ENCODE data around the gene MCF2L. TPM values are rescaled to one million over a fixed set of nuclear protein-coding genes. Genes with fewer than 3 reads are reported as not detected.

Gene MCF2L
- total RNA-seq, 2 donors from 2014 or later: 37.4 to 74.8 TPM

DNA sequence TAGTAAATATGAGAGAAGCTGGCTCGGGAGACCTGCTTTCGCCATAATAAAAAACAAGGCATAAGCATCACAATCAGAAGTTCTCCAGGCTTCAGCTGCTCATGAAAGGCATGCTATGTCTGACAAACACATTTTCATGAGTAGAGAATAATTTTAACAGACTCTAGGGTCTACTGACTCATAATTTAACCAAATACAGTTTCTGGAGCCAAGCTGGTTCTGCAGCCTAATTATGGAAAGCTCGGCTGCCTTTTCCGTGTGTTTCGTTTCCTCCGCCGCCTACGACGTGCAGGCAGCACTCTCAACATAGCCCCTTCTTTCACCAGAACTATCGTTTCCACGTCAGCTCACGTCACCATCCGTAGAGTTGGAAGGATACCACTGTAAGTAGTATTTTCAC, 5.7 kb downstream of the MCF2L start:
- no peak for TF ChIP-seq POLR2A (IDR thresholded peaks at IDR 0.05)
- TF ChIP-seq, protein P1, sequence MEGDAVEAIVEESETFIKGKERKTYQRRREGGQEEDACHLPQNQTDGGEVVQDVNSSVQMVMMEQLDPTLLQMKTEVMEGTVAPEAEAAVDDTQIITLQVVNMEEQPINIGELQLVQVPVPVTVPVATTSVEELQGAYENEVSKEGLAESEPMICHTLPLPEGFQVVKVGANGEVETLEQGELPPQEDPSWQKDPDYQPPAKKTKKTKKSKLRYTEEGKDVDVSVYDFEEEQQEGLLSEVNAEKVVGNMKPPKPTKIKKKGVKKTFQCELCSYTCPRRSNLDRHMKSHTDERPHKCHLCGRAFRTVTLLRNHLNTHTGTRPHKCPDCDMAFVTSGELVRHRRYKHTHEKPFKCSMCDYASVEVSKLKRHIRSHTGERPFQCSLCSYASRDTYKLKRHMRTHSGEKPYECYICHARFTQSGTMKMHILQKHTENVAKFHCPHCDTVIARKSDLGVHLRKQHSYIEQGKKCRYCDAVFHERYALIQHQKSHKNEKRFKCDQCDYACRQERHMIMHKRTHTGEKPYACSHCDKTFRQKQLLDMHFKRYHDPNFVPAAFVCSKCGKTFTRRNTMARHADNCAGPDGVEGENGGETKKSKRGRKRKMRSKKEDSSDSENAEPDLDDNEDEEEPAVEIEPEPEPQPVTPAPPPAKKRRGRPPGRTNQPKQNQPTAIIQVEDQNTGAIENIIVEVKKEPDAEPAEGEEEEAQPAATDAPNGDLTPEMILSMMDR (IDR thresholded peaks at IDR 0.05): no peak
- Histone ChIP-seq H3K9me3 (no peaks in the 10 kb centered on the region), H3K27me3 (no peaks in the 10 kb centered on the region), H3K4me1 (peaks cover 8% of the 10 kb centered on the region), H3K4me3 (no peak overlapping the region), H3K36me3 (replicated peaks in 1 of 2; ENCODE audit: insufficient read depth in 1 of 2, low read depth in 2 of 2) (no peaks in the 10 kb centered on the region), H3K27ac (no peak overlapping the region)
- WGBS, 2 donors: 87 to 93% methylated on average over 13 of the region's 13 CpGs
- intact Hi-C loops (cut with DNase I): no loop called here
- ATAC-seq: no peak
- no peak for DNase-seq

DNA sequence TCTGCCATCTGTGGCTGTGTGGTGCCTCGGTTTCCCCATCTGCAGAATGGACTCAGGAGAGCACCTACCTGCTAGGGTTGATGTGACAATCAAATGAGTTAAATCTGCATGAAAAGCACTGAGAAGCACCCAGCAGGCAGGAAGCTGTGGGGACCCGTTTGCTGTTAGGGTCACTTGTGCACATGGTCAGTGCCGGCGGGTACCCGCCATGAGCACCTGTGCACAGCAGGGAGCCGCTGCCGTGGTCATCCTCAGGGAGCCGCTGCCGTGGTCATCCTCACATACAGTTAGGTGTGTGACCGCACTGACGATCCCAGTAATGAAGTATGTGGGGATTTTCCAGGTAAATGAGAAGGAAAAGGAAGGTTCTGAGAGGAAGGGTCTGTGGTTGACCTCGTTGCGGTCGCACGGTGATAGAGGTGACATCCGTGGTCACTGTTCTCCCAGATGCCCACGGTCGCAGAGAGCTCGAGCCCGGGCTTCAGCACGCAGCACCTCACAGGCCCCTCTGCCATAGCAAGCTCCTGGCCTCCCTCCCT, 6.5 kb downstream of the MCF2L start:
- WGBS, 2 donors: 84 to 92% methylated on average over 19 to 21 of the region's 21 CpGs
- Histone ChIP-seq H3K4me1 (no peaks in the 10 kb centered on the region), H3K36me3 (replicated peaks in 1 of 2; ENCODE audit: insufficient read depth in 1 of 2, low read depth in 2 of 2) (no peaks in the 10 kb centered on the region), H3K27ac (no peak overlapping the region), H3K9me3 (no peaks in the 10 kb centered on the region), H3K4me3 (no peak overlapping the region), H3K27me3 (no peaks in the 10 kb centered on the region)
- no peak for TF ChIP-seq POLR2A (IDR thresholded peaks at IDR 0.05)
- TF ChIP-seq, protein P1 (IDR thresholded peaks at IDR 0.05): no peak
- DNase-seq (no peak), ATAC-seq (no peak)
- intact Hi-C loops (cut with DNase I): no loop called here

DNA sequence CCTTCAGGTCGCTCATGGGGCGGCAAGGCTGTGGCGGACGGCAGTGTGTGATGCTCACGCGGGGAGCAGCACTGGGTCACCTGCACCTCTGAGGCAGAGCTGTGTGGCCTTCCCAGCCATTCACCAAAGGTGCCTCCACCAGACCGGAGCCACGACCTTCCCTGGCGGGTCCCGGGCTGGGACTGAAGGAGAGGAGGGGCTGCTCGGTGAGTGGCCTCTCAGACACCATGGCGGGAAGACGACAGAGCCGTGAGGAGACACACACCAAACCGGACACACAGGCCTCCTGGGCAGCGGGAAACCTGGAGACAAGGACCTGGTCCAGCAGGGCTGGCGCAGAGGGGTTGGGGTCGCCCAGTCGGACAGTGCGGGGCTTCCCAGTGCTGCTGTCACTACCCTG, 7.5 kb downstream of the MCF2L start:
- 88 to 98% methylated on average over 8 to 20 of the region's 20 CpGs for WGBS, 2 donors

DNA sequence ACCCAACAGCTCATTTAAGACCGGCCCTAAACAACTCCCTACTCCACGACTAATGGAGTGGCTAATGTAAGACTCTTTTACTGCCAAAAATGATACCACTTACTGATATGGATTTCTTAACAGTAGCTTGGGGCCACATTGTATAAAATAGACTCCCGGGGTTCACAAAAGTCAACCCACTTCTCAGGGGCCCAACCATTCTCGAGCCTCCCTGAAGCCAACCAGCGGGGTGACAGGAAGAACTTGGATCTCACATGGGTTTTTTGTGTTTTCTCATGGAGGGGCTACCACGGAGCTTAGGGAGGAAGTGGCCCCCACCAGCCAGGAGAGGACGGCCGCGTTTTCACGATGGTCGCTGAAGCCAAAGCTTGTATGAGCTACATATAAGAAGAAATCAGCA, 8.1 kb downstream of the MCF2L start:
- no peaks in the 10 kb centered on the region for H3K27me3 ChIP-seq
- no peaks in the 10 kb centered on the region for H3K36me3 ChIP-seq (replicated peaks in 1 of 2; ENCODE audit: insufficient read depth in 1 of 2, low read depth in 2 of 2)
- ATAC-seq: no peak
- H3K4me1 ChIP-seq: no peaks in the 10 kb centered on the region
- peak overlapping the region in 1 of 4 donors; percentile 8 for H3K27ac ChIP-seq
- no peak for DNase-seq
- TF ChIP-seq, protein P1 (IDR thresholded peaks at IDR 0.05): no peak
- TF ChIP-seq POLR2A (IDR thresholded peaks at IDR 0.05): no peak
- WGBS, 2 donors: 79 to 81% methylated on average over 11 of the region's 11 CpGs
- no peak overlapping the region for H3K4me3 ChIP-seq
- no peaks in the 10 kb centered on the region for H3K9me3 ChIP-seq
- intact Hi-C loops (cut with DNase I): no loop called here

More for the DNA sequence above, 7.5 kb downstream of the MCF2L start:
- intact Hi-C loops (cut with DNase I): no loop called here
- no peak overlapping the region for H3K27ac ChIP-seq
- no peak for DNase-seq
- H3K27me3 ChIP-seq: no peaks in the 10 kb centered on the region
- H3K9me3 ChIP-seq: no peaks in the 10 kb centered on the region
- no peaks in the 10 kb centered on the region for H3K36me3 ChIP-seq (replicated peaks in 1 of 2; ENCODE audit: insufficient read depth in 1 of 2, low read depth in 2 of 2)
- TF ChIP-seq POLR2A (IDR thresholded peaks at IDR 0.05): no peak
- TF ChIP-seq, protein P1 (IDR thresholded peaks at IDR 0.05): no peak
- no peak overlapping the region for H3K4me3 ChIP-seq
- no peaks in the 10 kb centered on the region for H3K4me1 ChIP-seq
- no peak for ATAC-seq

DNA sequence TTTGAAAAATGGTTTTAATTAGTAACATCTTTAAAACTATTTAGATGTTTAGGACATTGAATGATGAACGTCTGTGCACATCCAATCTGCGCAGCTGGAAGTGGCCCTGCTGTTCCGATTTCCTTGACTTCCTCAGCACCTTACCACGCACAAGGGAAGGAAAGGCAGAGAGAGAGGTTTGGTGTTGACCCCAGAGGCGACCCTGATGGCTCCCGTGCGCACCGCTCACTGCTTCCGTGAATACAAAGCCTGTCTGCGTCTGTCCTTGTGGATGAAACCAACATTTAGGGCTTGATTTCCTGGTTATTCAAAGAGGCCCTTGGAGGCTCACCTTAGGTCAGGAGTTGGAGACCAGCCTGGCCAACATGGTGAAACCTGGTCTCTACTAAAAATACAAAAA, 8.5 kb downstream of the MCF2L start:
- Histone ChIP-seq H3K4me1 (no peaks in the 10 kb centered on the region), H3K9me3 (no peaks in the 10 kb centered on the region), H3K27ac (peak overlapping the region in 2 of 4 donors; percentile 16 to 36), H3K36me3 (replicated peaks in 1 of 2; ENCODE audit: insufficient read depth in 1 of 2, low read depth in 2 of 2) (no peaks in the 10 kb centered on the region), H3K27me3 (no peaks in the 10 kb centered on the region), H3K4me3 (no peak overlapping the region)
- intact Hi-C loops (cut with DNase I): no loop called here
- DNase-seq (no peak), ATAC-seq (no peak)
- WGBS, 2 donors: 78 to 85% methylated on average over 10 of the region's 10 CpGs
- TF ChIP-seq POLR2A (IDR thresholded peaks at IDR 0.05): no peak
- TF ChIP-seq, protein P1 (IDR thresholded peaks at IDR 0.05): no peak

Measured in body of pancreas (tissue), 4 donors.